CD1c-positive myeloid dendritic cell (primary cell): Measurements from ENCODE around the gene LILRB3.

ENCODE experiments used
- DNase-seq: peaks from one replicate; pipeline ENCODE4 v3.0.0-alpha.2; 2016; ENCODE audit errors: extremely low spot score

Gene LILRB3

GRCh38 chr19:54222474-54223276, at the start of gene LILRB3:
Gene LILRB3, minus strand, starts transcription at chr19:54223007. Its CDS starts 31 bp downstream, at chr19:54222976.
- peak; percentile 49 for DNase-seq

GRCh38 chr19:54272181-54272580, 49.4 kb upstream of the LILRB3 start:
- DNase-seq, result peak; percentile 71

- DNase-seq, result peak; percentile 86
These were observed 48.8 kb upstream of the LILRB3 start for GRCh38 chr19:54271587-54271986.

- DNase-seq, result peak; percentile 91
These were observed 48.3 kb upstream of the LILRB3 start for GRCh38 chr19:54271106-54271505.

GRCh38 chr19:54268936-54269335, 46.1 kb upstream of the LILRB3 start:
- DNase-seq, result no peak

- peak; percentile 77 for DNase-seq
These were observed 43.3 kb upstream of the LILRB3 start for GRCh38 chr19:54266133-54266532.

GRCh38 chr19:54262470-54262869, 39.7 kb upstream of the LILRB3 start:
- no peak for DNase-seq

GRCh38 chr19:54262066-54262465, 39.3 kb upstream of the LILRB3 start:
- no peak for DNase-seq

GRCh38 chr19:54257116-54257480, 34.3 kb upstream of the LILRB3 start, which contains the start of gene LILRB5:
Gene LILRB5, minus strand, starts transcription at chr19:54257273. Its CDS starts 80 bp downstream, at chr19:54257193.
- DNase-seq, result no peak

- no peak for DNase-seq
These were observed 33.7 kb upstream of the LILRB3 start for GRCh38 chr19:54256250-54257115.

- peak; percentile 62 for DNase-seq
These were observed 32.4 kb upstream of the LILRB3 start for GRCh38 chr19:54255105-54255775.

- no peak for DNase-seq
These were observed 31.5 kb upstream of the LILRB3 start for GRCh38 chr19:54254195-54254906.

- no peak for DNase-seq
These were observed 30.8 kb upstream of the LILRB3 start for GRCh38 chr19:54253331-54254194.

- no peak for DNase-seq
These were observed 30.0 kb upstream of the LILRB3 start for GRCh38 chr19:54252845-54253244.

- DNase-seq, result no peak
These were observed 29.4 kb upstream of the LILRB3 start for GRCh38 chr19:54252243-54252642.

GRCh38 chr19:54248016-54248601, 25.3 kb upstream of the LILRB3 start:
- DNase-seq, result peak; percentile 91

- no peak for DNase-seq
These were observed 24.5 kb upstream of the LILRB3 start for GRCh38 chr19:54247106-54247930.

GRCh38 chr19:54245936-54246335, 23.1 kb upstream of the LILRB3 start:
- no peak for DNase-seq

GRCh38 chr19:54243809-54244208, 21.0 kb upstream of the LILRB3 start:
- peak; percentile 50 for DNase-seq
